Measurements from ENCODE around the gene A2ML1.
A peak's percentile ranks its signal among the peaks of the same experiment; 100 is the strongest.

Gene A2ML1

DNA sequence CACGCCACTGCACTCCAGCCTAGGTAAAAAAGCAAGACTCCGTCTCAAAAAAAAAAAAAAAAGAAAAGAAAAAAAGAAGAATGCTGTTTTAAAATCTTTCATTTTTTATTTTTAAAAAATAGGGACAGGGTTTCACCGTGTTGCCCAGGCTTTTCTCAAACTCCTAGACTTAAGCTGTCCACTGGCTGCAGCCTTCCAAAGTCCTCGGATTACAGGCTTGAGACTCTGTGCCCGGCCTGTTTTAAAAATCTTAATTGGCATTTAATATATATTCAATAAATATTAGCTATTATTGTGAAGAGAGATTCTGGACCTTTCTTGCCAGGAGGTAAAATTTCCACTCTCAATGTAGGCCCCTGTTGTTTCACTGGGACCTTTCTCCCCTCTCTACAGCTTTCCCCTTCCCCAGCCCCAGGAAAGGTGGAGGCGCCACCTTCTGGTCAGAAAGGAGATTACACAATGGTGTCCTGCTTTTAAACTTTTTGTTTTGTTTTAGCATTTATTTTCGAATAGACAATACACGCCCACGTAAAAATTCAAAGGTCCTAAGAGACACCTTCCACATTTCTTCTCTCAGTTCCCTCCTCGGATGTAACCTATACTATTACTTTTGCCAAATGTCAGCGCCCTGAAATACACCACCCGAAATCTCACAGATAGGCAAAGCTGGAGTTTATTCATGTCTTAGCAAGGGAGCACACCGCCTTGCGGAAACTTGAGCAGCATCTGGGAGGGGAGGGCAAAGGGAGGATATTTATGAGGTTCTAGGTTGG, 68.1 kb downstream of the A2ML1 start:
- H2AFZ ChIP-seq = peak overlapping the region; percentile 77

DNA sequence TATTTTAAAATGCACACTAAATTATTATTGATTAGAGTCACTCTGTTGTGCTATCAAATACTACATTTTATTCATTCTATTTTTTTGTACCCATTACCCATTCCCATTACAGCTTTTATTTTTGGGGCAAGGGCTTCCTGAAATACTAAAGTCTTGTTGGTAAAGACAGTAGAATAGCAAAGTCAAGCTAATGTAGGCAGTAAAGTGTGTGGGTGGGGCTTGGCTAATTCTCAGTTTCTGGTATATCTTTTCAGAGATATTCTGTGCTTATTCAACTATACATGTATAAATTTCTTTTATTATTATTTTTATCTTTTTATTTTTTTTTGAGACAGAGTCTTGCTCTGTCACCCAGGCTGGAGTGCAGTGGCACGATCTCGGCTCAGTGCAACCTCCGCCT, 69.6 kb downstream of the A2ML1 start:
- no peak overlapping the region for H3K9ac ChIP-seq
- H3K36me3 ChIP-seq (ENCODE audit: control insufficient read depth, insufficient read depth, low read length) = no peaks in the 10 kb centered on the region
- no peaks in the 10 kb centered on the region for H3K9me3 ChIP-seq (ENCODE audit: control insufficient read depth, low read length)
- no peaks in the 10 kb centered on the region for H3K79me2 ChIP-seq
- TF ChIP-seq, protein P1, sequence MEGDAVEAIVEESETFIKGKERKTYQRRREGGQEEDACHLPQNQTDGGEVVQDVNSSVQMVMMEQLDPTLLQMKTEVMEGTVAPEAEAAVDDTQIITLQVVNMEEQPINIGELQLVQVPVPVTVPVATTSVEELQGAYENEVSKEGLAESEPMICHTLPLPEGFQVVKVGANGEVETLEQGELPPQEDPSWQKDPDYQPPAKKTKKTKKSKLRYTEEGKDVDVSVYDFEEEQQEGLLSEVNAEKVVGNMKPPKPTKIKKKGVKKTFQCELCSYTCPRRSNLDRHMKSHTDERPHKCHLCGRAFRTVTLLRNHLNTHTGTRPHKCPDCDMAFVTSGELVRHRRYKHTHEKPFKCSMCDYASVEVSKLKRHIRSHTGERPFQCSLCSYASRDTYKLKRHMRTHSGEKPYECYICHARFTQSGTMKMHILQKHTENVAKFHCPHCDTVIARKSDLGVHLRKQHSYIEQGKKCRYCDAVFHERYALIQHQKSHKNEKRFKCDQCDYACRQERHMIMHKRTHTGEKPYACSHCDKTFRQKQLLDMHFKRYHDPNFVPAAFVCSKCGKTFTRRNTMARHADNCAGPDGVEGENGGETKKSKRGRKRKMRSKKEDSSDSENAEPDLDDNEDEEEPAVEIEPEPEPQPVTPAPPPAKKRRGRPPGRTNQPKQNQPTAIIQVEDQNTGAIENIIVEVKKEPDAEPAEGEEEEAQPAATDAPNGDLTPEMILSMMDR (IDR thresholded peaks at IDR 0.05) = no peak
- no peaks in the 10 kb centered on the region for H3K4me1 ChIP-seq
- H3K4me2 ChIP-seq (ENCODE audit: low read length) = no peak overlapping the region
- H3K27ac ChIP-seq = no peak overlapping the region
- H2AFZ ChIP-seq = no peak overlapping the region
- no peak overlapping the region for H3K4me3 ChIP-seq (ENCODE audit: low read depth, low read length)
- H3K27me3 ChIP-seq (ENCODE audit: control insufficient read depth, insufficient read depth, low read length) = no peaks in the 10 kb centered on the region

More for the DNA sequence above, 68.1 kb downstream of the A2ML1 start:
- Histone ChIP-seq H3K36me3 (ENCODE audit: control insufficient read depth, insufficient read depth, low read length) (no peaks in the 10 kb centered on the region), H3K27ac (no peak overlapping the region), H3K9ac (no peak overlapping the region), H3K9me3 (ENCODE audit: control insufficient read depth, low read length) (no peaks in the 10 kb centered on the region), H3K4me1 (no peaks in the 10 kb centered on the region), H3K4me2 (ENCODE audit: low read length) (peak overlapping the region; percentile 95), H3K27me3 (ENCODE audit: control insufficient read depth, insufficient read depth, low read length) (no peaks in the 10 kb centered on the region), H3K4me3 (ENCODE audit: low read depth, low read length) (peak overlapping the region; percentile 77), H3K79me2 (no peaks in the 10 kb centered on the region)
- TF ChIP-seq, protein P1 (IDR thresholded peaks at IDR 0.05) = peak; percentile 96

DNA sequence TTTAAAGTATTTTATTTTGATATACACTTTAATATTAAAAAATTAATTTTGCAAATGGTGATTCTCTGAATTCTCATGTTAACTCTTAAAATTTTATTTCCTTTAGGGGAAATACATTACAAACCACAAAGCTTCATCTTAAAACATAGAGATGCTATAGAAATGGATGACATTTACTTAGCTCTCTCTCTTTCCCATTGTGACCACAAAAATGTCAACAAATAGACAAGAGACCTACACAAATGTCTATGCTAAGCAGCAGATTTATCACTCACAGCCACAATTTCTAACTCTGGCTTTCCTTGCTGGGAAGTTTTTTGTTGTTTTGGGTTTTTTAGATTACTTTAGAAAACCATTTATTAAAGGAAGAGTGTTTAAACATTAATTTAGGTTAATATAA, 72.0 kb downstream of the A2ML1 start:
- Histone ChIP-seq H3K27ac (no peak overlapping the region), H3K36me3 (ENCODE audit: control insufficient read depth, insufficient read depth, low read length) (no peaks in the 10 kb centered on the region), H3K9me3 (ENCODE audit: control insufficient read depth, low read length) (no peaks in the 10 kb centered on the region), H3K27me3 (ENCODE audit: control insufficient read depth, insufficient read depth, low read length) (no peaks in the 10 kb centered on the region), H3K4me1 (no peaks in the 10 kb centered on the region), H3K9ac (no peak overlapping the region), H3K79me2 (no peaks in the 10 kb centered on the region), H3K4me3 (ENCODE audit: low read depth, low read length) (no peak overlapping the region), H2AFZ (no peak overlapping the region), H3K4me2 (ENCODE audit: low read length) (no peak overlapping the region)
- TF ChIP-seq, protein P1 (IDR thresholded peaks at IDR 0.05) = no peak

DNA sequence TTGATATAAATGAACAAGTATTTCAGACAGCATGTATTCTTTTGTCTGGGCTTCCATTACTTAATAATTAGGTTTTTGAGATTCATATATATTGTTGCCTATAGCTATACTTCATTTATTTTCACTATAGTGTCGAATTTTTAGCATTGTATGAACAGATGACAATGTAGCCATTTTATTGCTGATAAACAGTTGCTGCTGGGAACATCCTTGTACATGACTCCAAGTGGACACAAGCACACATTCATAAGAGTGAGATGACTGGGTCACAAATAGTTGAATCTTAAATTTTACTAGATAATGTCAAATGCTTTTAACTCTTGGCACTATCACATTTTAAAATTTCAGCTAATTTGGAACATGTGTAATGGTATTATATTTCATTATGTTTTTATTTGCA, 72.6 kb downstream of the A2ML1 start:
- Histone ChIP-seq H3K4me1 (no peaks in the 10 kb centered on the region), H2AFZ (no peak overlapping the region), H3K27me3 (ENCODE audit: control insufficient read depth, insufficient read depth, low read length) (no peaks in the 10 kb centered on the region), H3K4me2 (ENCODE audit: low read length) (no peak overlapping the region), H3K4me3 (ENCODE audit: low read depth, low read length) (no peak overlapping the region), H3K79me2 (no peaks in the 10 kb centered on the region), H3K36me3 (ENCODE audit: control insufficient read depth, insufficient read depth, low read length) (no peaks in the 10 kb centered on the region), H3K9me3 (ENCODE audit: control insufficient read depth, low read length) (no peaks in the 10 kb centered on the region), H3K9ac (no peak overlapping the region), H3K27ac (no peak overlapping the region)
- TF ChIP-seq, protein P1 (IDR thresholded peaks at IDR 0.05) = no peak

DNA sequence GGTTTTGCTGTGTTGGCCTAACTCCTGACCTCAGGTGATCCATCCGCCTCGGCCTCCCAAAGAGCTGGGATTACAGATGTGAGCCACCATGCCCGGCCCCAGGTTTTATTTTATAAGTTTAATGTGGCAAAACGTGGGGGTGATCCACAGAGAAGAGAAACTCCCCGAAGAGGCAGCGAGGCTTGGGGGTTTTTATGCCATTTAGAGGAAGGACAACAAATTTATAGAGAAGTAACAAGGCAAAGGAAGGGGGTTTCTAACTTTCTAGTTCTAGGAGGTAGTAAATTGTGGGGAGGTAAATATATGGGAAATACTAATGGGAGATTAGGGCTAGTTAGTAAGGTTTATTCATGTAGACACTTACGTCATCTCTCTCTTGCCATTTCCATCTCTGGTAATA, 74.7 kb downstream of the A2ML1 start:
- H3K9ac ChIP-seq = no peak overlapping the region
- H3K27me3 ChIP-seq (ENCODE audit: control insufficient read depth, insufficient read depth, low read length) = no peaks in the 10 kb centered on the region
- no peak overlapping the region for H2AFZ ChIP-seq
- H3K9me3 ChIP-seq (ENCODE audit: control insufficient read depth, low read length) = no peaks in the 10 kb centered on the region
- H3K4me3 ChIP-seq (ENCODE audit: low read depth, low read length) = no peak overlapping the region
- H3K36me3 ChIP-seq (ENCODE audit: control insufficient read depth, insufficient read depth, low read length) = no peaks in the 10 kb centered on the region
- TF ChIP-seq, protein P1 (IDR thresholded peaks at IDR 0.05) = no peak
- no peaks in the 10 kb centered on the region for H3K79me2 ChIP-seq
- no peak overlapping the region for H3K27ac ChIP-seq
- H3K4me1 ChIP-seq = no peaks in the 10 kb centered on the region
- H3K4me2 ChIP-seq (ENCODE audit: low read length) = no peak overlapping the region
